ENCODE measurements around the gene TCF21. TPM values are rescaled to one million over a fixed set of nuclear protein-coding genes. Genes with fewer than 3 reads are reported as not detected.
"Not testable (repeated sequence)": the region's sequence is repeated elsewhere in the genome, so short reads cannot be mapped to it uniquely, and the experiment has no call there.

Gene TCF21
- total and polyA plus RNA-seq, 2 experiments from 2014 or later: 0.17 to 0.19 TPM

DNA sequence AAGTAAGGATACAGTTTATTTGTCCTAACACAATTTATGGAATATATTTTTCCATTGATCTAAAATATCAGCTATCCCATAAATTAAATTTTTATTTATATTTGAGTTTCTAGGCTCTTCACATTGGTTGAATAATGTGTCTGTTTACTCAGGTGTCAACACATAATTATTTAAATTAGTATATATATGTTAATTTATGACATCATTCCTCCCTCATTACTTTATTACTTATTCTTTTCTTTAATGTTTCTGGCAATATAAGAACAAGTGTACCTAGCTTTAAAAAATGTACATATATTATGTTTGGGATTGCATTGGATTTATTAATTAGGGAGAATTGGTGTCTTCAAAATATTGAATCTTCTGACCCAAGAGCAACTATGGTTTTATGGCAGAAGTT is 31.2 kb upstream of the TCF21 start:
- TF ChIP-seq JUNB (IDR thresholded peaks at IDR 0.05; ENCODE audit: unreplicated experiment) (no peak), EZH2phosphoT487 (IDR thresholded peaks at IDR 0.05; ENCODE audit: unreplicated experiment) (no peak), ETS1 (IDR thresholded peaks at IDR 0.05) (no peak), NANOG (IDR thresholded peaks at IDR 0.05; ENCODE audit: borderline replicate concordance) (no peak), POLR2AphosphoS5 (IDR thresholded peaks at IDR 0.05; ENCODE audit: low read depth) (no peak), ZNF114 (CRISPR knock-in tag; IDR thresholded peaks at IDR 0.05) (no peak), CREB1 (CRISPR knock-in tag; IDR thresholded peaks at IDR 0.05; ENCODE audit: low read depth) (no peak), ZNF462 (CRISPR knock-in tag; IDR thresholded peaks at IDR 0.05) (no peak), STAT1 (IDR thresholded peaks at IDR 0.05; ENCODE audit: unreplicated experiment) (no peak)
- TF ChIP-seq, protein P1, sequence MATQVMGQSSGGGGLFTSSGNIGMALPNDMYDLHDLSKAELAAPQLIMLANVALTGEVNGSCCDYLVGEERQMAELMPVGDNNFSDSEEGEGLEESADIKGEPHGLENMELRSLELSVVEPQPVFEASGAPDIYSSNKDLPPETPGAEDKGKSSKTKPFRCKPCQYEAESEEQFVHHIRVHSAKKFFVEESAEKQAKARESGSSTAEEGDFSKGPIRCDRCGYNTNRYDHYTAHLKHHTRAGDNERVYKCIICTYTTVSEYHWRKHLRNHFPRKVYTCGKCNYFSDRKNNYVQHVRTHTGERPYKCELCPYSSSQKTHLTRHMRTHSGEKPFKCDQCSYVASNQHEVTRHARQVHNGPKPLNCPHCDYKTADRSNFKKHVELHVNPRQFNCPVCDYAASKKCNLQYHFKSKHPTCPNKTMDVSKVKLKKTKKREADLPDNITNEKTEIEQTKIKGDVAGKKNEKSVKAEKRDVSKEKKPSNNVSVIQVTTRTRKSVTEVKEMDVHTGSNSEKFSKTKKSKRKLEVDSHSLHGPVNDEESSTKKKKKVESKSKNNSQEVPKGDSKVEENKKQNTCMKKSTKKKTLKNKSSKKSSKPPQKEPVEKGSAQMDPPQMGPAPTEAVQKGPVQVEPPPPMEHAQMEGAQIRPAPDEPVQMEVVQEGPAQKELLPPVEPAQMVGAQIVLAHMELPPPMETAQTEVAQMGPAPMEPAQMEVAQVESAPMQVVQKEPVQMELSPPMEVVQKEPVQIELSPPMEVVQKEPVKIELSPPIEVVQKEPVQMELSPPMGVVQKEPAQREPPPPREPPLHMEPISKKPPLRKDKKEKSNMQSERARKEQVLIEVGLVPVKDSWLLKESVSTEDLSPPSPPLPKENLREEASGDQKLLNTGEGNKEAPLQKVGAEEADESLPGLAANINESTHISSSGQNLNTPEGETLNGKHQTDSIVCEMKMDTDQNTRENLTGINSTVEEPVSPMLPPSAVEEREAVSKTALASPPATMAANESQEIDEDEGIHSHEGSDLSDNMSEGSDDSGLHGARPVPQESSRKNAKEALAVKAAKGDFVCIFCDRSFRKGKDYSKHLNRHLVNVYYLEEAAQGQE (IDR thresholded peaks at IDR 0.05; ENCODE audit: unreplicated experiment): no peak
- H3K27ac Mint-ChIP-seq: no peak overlapping the region
- H3K27me3 Mint-ChIP-seq (ENCODE audit: insufficient read depth, low read depth, poor library complexity): peaks cover 27% of the 10 kb centered on the region
- Histone ChIP-seq H3K9me2 (ENCODE audit: insufficient read depth) (no peaks in the 10 kb centered on the region), H3K27ac (ENCODE audit: low read depth) (no peak overlapping the region), H4K20me1 (replicated peaks; ENCODE audit: insufficient read depth) (no peaks in the 10 kb centered on the region), H3K36me3 (ENCODE audit: insufficient read depth) (no peaks in the 10 kb centered on the region), H3K79me2 (replicated peaks; ENCODE audit: insufficient read depth) (no peaks in the 10 kb centered on the region), H2AFZ (no peak overlapping the region), H3K4me2 (no peak overlapping the region), H3F3A (replicated peaks; ENCODE audit: low read depth) (no peaks in the 10 kb centered on the region), H3K4me1 (ENCODE audit: insufficient read depth) (peaks cover 20% of the 10 kb centered on the region), H3K27me3 (ENCODE audit: insufficient read depth) (peaks cover 52% of the 10 kb centered on the region), H3K4me3 (no peak overlapping the region)
- DNase-seq (ENCODE audit: low spot score) (no peak), ATAC-seq (no peak)
- peaks cover 28% of the 10 kb centered on the region; the same call in 2 of the 3 replicates for H3K4me1 Mint-ChIP-seq
- H3K9me3 Mint-ChIP-seq: peaks cover 18% of the 10 kb centered on the region
- no peak overlapping the region for H3K4me3 Mint-ChIP-seq
- H3K36me3 Mint-ChIP-seq (ENCODE audit: low read depth): peaks cover 4% of the 10 kb centered on the region; the same call in 1 of the 3 replicates

DNA sequence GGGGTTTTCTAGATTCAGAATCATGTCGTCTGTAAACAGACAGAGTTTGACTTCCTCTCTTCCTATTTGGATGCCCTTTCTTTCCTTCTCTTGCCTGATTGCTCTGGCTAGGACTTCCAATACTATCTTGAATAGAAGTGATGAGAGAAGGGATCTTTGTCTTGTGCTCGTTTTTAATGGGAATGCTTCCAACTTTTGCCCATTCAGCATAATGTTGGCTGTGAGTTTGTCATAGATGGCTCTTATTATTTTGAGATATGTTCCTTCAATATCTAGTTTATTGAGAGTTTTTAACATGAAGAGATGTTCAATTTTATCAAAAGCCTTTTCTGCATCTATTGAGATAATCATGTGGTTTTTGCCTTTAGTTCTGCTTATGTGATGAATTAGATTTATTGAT is 27.6 kb upstream of the TCF21 start:
- not testable (repeated sequence) for ATAC-seq; H3K36me3 ChIP-seq (ENCODE audit: insufficient read depth)

More for the DNA sequence above, 27.6 kb upstream of the TCF21 start:
- H3K79me2 ChIP-seq (replicated peaks; ENCODE audit: insufficient read depth); H3K27me3 Mint-ChIP-seq (ENCODE audit: insufficient read depth, low read depth, poor library complexity); H3F3A ChIP-seq (replicated peaks; ENCODE audit: low read depth); H2AFZ ChIP-seq; DNase-seq (ENCODE audit: low spot score); H3K9me2 ChIP-seq (ENCODE audit: insufficient read depth); H3K4me1 ChIP-seq (ENCODE audit: insufficient read depth); H3K27ac Mint-ChIP-seq; H3K36me3 Mint-ChIP-seq (ENCODE audit: low read depth); H3K4me3 ChIP-seq; H3K27ac ChIP-seq (ENCODE audit: low read depth); H3K4me3 Mint-ChIP-seq; H3K4me2 ChIP-seq; H3K4me1 Mint-ChIP-seq; H4K20me1 ChIP-seq (replicated peaks; ENCODE audit: insufficient read depth): not testable (repeated sequence)
- H3K9me3 Mint-ChIP-seq: peaks cover 30% of the 10 kb centered on the region
- peaks cover 16% of the 10 kb centered on the region for H3K27me3 ChIP-seq (ENCODE audit: insufficient read depth)

Measured in GM23338 (cell line).